Upper lobe of left lung (tissue), 4 donors: ENCODE results near the gene CCDC51.

Source experiments
- CTCF ChIP-seq, 6 experiments: fragments of 450-650 bp in 4 of 6; fragments of 200-600 bp in 2 of 6; sonication (generic) in 2 of 6; IDR thresholded peaks; one replicate each; pipeline ENCODE4 v1.5.1; 2016 to 2019; ENCODE audit warnings: antibody characterized with exemption in 6 of 6
- EP300 ChIP-seq, 4 donors: sonication (generic); formaldehyde crosslinking; IDR thresholded peaks; one replicate each; pipeline ENCODE4 v1.5.1; 2017; ENCODE audit warnings: antibody characterized with exemption in 4 of 4, control low read depth in 2 of 4
- POLR2A ChIP-seq, 4 donors: fragments of 450-650 bp; IDR thresholded peaks; one replicate each; pipeline ENCODE4 v1.5.1; 2016 to 2017; ENCODE audit warnings: antibody characterized with exemption in 4 of 4, mild to moderate bottlenecking in 2 of 4
- POLR2AphosphoS5 ChIP-seq, 2 donors: sonication (generic); formaldehyde crosslinking; IDR thresholded peaks; one replicate each; pipeline ENCODE4 v1.5.1; 2017; ENCODE audit warnings: antibody characterized with exemption in 2 of 2

DNA sequence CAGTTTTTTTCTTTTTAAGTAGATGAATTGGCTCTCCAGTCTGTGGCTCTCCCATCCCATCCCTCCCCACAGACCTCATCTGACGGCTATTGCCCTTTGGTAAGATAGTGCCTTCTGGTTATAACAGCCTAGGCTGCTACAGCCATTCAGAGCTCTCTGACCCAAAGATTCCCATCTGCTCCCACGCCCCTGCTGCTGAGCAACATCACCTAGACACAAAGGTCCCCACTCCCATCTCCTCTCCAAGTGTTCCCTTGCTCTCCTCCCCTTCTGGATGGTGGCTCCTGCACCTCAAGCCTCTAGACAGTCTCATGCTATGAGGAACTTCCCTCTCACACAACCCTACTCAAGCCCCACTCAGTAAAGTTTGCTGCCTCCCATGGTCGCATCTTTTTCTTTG, 44.2 kb downstream of the CCDC51 start:
- no peak for TF ChIP-seq CTCF (IDR thresholded peaks at IDR 0.05)
- no peak for TF ChIP-seq POLR2A (IDR thresholded peaks at IDR 0.05)
- no peak for TF ChIP-seq POLR2AphosphoS5 (IDR thresholded peaks at IDR 0.05)
- no peak for TF ChIP-seq EP300 (IDR thresholded peaks at IDR 0.05)
